Fibroblast of lung (primary cell): ENCODE results near the gene KRTAP4-5. TPM values are rescaled to one million over a fixed set of nuclear protein-coding genes. Genes with fewer than 3 reads are reported as not detected.

Source experiments
- DNase-seq, 2 donors: peaks; one replicate each; pipeline versions ENCODE4 v3.0.0 to v3.0.0-alpha.2; 2010; ENCODE audit warnings: low read depth in 2 of 2
- H2AFZ ChIP-seq: 2 replicates; pipeline ENCODE4 v1.5.1; 2012; ENCODE audit warnings: low read length, control low read depth, inconsistent platforms
- H3K27ac ChIP-seq: 2 replicates; pipeline ENCODE4 v1.5.1; 2011; ENCODE audit warnings: low read length, control low read depth; ENCODE audit not compliant: insufficient read depth
- H3K27me3 ChIP-seq: 2 replicates; pipeline ENCODE4 v1.5.1; 2011; ENCODE audit warnings: mild to moderate bottlenecking, low read length; ENCODE audit not compliant: control insufficient read depth, insufficient read depth
- H3K36me3 ChIP-seq: 2 replicates; pipeline ENCODE4 v1.5.1; 2011; ENCODE audit warnings: low read length; ENCODE audit not compliant: control insufficient read depth, insufficient read depth
- H3K4me1 ChIP-seq: 2 replicates; pipeline ENCODE4 v1.5.1; 2011; ENCODE audit warnings: low read length; ENCODE audit not compliant: control insufficient read depth, insufficient read depth; ENCODE audit errors: extremely low read depth
- H3K4me2 ChIP-seq: 2 replicates; pipeline ENCODE4 v1.5.1; 2011; ENCODE audit warnings: low read length, control low read depth; ENCODE audit not compliant: insufficient read depth; ENCODE audit errors: extremely low read depth
- H3K4me3 ChIP-seq, 4 experiments: fragments of 200-600 bp in 1 of 4; sonication (generic) in 1 of 4; replicated peaks in 1 of 4; 2 replicates each; pipeline ENCODE4 v1.5.1; 2011 to 2016; ENCODE audit warnings: low read length in 4 of 4, low read depth in 3 of 4, mild to moderate bottlenecking in 3 of 4, control low read depth in 2 of 4, inconsistent platforms in 1 of 4, mixed read lengths in 1 of 4; ENCODE audit not compliant: insufficient read depth in 1 of 4; ENCODE audit errors: control extremely low read depth in 1 of 4
- H3K79me2 ChIP-seq: 2 replicates; pipeline ENCODE4 v1.5.1; 2012; ENCODE audit warnings: mild to moderate bottlenecking, low read length, inconsistent platforms; ENCODE audit not compliant: control insufficient read depth, insufficient read depth
- H3K9ac ChIP-seq: 2 replicates; pipeline ENCODE4 v1.5.1; 2011; ENCODE audit warnings: mild to moderate bottlenecking, low read length, control low read depth; ENCODE audit not compliant: insufficient read depth
- H3K9me3 ChIP-seq: 2 replicates; pipeline ENCODE4 v1.5.1; 2012; ENCODE audit warnings: low read depth, low read length; ENCODE audit not compliant: control insufficient read depth, insufficient read depth
- H4K20me1 ChIP-seq: 2 replicates; pipeline ENCODE4 v1.5.1; 2011; ENCODE audit warnings: low read length; ENCODE audit not compliant: control insufficient read depth, insufficient read depth; ENCODE audit errors: extremely low read depth
- EZH2 ChIP-seq: IDR thresholded peaks from 2 replicates; pipeline ENCODE4 v1.5.1; 2012; ENCODE audit warnings: low read length, control low read depth, mild to moderate bottlenecking; ENCODE audit errors: missing control alignments
- polyA plus RNA-seq, 2 donors: library from polyadenylated mRNA; depleted of rRNA in 1 of 2; stranded (reverse) in 1 of 2; unstranded in 1 of 2; fragments of >200 nt; gene quantifications; 2 replicates each; pipeline ENCODE4 v1.2.1, GENCODE V29; 2011 to 2012; ENCODE audit warnings: missing spikeins in 1 of 2
- total RNA-seq: library from RNA; depleted of rRNA; stranded (reverse); fragments of >200 nt; gene quantifications from 2 replicates; pipeline ENCODE4 v1.2.1, GENCODE V29; 2014
- TF ChIP-seq, protein P1 (sequence below), 2 donors: IDR thresholded peaks in 1 of 2; conservative IDR thresholded peaks in 1 of 2; 1 replicate in 1 of 2; 2 replicates in 1 of 2; pipeline ENCODE4 v1.5.1; 2011 to 2012; ENCODE audit warnings: low read length in 2 of 2, control low read depth in 1 of 2, inconsistent platforms in 1 of 2, low read depth in 1 of 2, mild to moderate bottlenecking in 1 of 2

Gene KRTAP4-5
- total and polyA plus RNA-seq, 2 donors (not counting 1 experiment from before 2014, with no cell fraction given) = not detected

- H3K9me3 ChIP-seq = no peaks in the 10 kb centered on the region
- TF ChIP-seq, protein P1, sequence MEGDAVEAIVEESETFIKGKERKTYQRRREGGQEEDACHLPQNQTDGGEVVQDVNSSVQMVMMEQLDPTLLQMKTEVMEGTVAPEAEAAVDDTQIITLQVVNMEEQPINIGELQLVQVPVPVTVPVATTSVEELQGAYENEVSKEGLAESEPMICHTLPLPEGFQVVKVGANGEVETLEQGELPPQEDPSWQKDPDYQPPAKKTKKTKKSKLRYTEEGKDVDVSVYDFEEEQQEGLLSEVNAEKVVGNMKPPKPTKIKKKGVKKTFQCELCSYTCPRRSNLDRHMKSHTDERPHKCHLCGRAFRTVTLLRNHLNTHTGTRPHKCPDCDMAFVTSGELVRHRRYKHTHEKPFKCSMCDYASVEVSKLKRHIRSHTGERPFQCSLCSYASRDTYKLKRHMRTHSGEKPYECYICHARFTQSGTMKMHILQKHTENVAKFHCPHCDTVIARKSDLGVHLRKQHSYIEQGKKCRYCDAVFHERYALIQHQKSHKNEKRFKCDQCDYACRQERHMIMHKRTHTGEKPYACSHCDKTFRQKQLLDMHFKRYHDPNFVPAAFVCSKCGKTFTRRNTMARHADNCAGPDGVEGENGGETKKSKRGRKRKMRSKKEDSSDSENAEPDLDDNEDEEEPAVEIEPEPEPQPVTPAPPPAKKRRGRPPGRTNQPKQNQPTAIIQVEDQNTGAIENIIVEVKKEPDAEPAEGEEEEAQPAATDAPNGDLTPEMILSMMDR (conservative IDR thresholded peaks at IDR 0.05 in 1 of 2, IDR thresholded peaks at IDR 0.05 in 1 of 2; ENCODE audit: low read depth in 1 of 2, low read length in 2 of 2) = no peak
- TF ChIP-seq EZH2 = no peak
- H3K79me2 ChIP-seq = no peaks in the 10 kb centered on the region
- no peak for DNase-seq
- H3K4me3 ChIP-seq = no peak overlapping the region
- no peaks in the 10 kb centered on the region for H4K20me1 ChIP-seq
- no peaks in the 10 kb centered on the region for H3K4me1 ChIP-seq
- H3K4me2 ChIP-seq = no peak overlapping the region
- no peaks in the 10 kb centered on the region for H3K36me3 ChIP-seq
- no peak overlapping the region for H2AFZ ChIP-seq
- no peak overlapping the region for H3K27ac ChIP-seq
- no peaks in the 10 kb centered on the region for H3K27me3 ChIP-seq
- no peak overlapping the region for H3K9ac ChIP-seq
Measured at GRCh38 chr17:41147531-41148204, 2.0 kb downstream of the KRTAP4-5 start.

DNA sequence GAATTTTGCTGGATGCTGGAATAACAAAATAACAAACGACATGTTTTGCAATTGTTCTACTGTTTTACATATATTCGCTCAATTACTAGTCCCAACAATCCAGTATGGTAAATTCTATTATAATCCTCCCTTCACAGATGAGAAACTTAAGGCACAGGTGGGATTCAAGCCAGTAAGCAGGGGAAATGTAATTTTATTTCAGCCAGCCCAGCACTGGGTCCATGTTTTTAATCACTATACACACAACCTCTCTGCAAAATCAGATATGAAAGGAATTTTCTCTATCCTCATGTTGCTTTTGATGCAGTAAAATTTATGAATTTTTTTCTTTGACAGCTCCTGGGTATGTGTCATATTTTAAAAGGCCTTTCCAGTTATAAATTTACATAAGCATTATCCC lies 4.4 kb downstream of the KRTAP4-5 start:
- Histone ChIP-seq H4K20me1 (no peaks in the 10 kb centered on the region), H3K9ac (no peak overlapping the region)
- TF ChIP-seq, protein P1 (conservative IDR thresholded peaks at IDR 0.05 in 1 of 2, IDR thresholded peaks at IDR 0.05 in 1 of 2; ENCODE audit: low read depth in 1 of 2, low read length in 2 of 2) = no peak
- no peak for TF ChIP-seq EZH2

DNA sequence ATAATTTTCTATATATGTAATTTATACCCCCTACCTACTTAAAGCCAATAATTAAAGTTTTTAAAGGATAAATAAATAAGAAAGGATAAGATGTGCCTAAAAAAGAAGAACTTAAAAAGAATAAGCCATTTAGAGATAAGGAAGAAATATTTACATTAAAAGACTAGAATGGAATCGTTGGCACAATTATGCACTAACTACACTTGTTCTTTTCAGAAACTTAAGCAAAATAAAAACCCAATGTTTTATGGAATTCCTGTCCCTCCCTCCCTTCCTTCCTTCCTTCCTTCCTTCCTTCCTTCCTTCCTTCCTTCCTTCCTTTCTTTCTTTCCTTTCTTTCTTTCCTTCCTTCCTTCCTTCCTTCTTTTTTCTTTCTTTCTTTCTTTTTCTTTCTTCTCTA lies 4.8 kb downstream of the KRTAP4-5 start:
- Histone ChIP-seq H3K27ac (no peak overlapping the region), H3K9me3 (no peaks in the 10 kb centered on the region)

More for the DNA sequence above, 4.4 kb downstream of the KRTAP4-5 start:
- H3K9me3 ChIP-seq = no peaks in the 10 kb centered on the region
- H3K27ac ChIP-seq = no peak overlapping the region
- no peak overlapping the region for H2AFZ ChIP-seq
- no peaks in the 10 kb centered on the region for H3K36me3 ChIP-seq
- no peaks in the 10 kb centered on the region for H3K4me1 ChIP-seq
- no peak overlapping the region for H3K4me2 ChIP-seq
- H3K27me3 ChIP-seq = no peaks in the 10 kb centered on the region
- DNase-seq = no peak
- H3K4me3 ChIP-seq = no peak overlapping the region
- no peaks in the 10 kb centered on the region for H3K79me2 ChIP-seq

More for the DNA sequence above, 4.8 kb downstream of the KRTAP4-5 start:
- no peaks in the 10 kb centered on the region for H3K27me3 ChIP-seq
- no peak overlapping the region for H2AFZ ChIP-seq
- no peaks in the 10 kb centered on the region for H3K4me1 ChIP-seq
- no peak overlapping the region for H3K4me3 ChIP-seq
- H4K20me1 ChIP-seq = no peaks in the 10 kb centered on the region
- H3K4me2 ChIP-seq = no peak overlapping the region
- DNase-seq = no peak
- H3K79me2 ChIP-seq = no peaks in the 10 kb centered on the region
- no peaks in the 10 kb centered on the region for H3K36me3 ChIP-seq
- no peak overlapping the region for H3K9ac ChIP-seq
- no peak for TF ChIP-seq EZH2
- TF ChIP-seq, protein P1 (conservative IDR thresholded peaks at IDR 0.05 in 1 of 2, IDR thresholded peaks at IDR 0.05 in 1 of 2; ENCODE audit: low read depth in 1 of 2, low read length in 2 of 2) = no peak
